ENCODE measurements around the gene TOLLIP.
A peak's percentile ranks its signal among the peaks of the same experiment; 100 is the strongest.
"Not testable (repeated sequence)": the region's sequence is repeated elsewhere in the genome, so short reads cannot be mapped to it uniquely, and the experiment has no call there.

Gene TOLLIP

DNA sequence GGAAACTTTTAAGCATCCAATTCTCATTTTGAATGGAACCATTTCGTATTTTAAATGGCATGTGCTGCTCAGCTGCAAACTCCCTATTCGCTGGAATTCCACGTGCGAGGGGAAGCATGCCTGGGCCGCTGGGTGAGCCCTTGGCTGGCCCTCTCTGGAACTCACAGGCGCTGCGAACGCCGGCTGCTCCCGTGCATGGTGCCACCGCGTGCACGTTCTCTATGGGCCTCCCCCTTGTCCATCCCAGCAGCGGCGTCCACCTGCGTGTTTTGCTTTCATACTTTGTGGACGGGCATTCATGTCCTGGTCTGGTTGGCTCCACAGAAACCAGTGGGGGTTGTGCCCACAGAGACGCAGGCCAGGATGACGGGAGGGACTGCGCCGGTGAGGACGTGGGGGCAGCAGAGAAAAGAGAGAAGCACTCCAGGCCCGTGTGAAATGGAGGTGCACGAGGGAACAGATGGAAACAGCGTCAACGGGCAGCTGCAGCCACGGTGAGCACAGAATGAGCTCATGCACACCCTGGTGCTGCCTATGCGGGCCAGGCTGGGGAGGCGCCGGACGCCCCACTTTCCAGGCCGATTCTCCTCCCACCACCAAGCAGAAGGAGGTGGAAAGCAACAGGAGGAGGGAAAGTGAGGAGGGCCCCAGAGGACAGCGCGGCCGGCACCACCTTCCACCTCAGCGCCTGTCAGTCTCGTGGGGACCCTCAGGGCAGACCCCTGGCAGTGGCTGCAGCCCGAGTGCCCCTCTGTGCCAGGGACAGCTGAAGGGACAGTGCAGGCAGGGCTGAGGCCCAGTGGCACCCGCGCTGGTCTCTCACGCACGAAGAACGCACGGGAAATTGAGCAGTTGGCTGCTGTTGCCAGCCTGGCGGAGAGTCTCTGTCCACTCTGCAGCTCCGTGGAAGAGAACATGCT is 29.1 kb downstream of the TOLLIP start:
- no peak for DNase-seq

DNA sequence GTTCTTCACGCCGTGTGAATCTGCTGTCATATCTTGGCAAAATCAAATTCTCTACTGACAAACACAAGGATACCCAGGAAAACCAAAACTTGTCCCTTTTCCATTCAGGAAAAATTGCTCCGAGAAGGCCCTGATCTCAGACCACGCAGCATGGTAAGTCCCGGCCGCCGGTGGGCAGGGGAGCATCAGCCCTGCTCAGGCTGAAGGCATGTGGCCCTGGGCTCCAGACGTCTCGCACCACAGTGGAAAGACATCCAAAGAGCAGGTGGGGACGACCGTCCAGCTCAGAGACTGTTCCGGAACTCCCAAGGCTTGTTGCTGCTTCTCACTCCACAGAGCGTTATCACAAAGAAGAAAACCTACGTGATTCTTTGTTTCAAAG is 29.8 kb downstream of the TOLLIP start:
- no peak for DNase-seq

- DNase-seq: no peak
Observed at GRCh38 chr11:1278766-1279673, 30.4 kb downstream of the TOLLIP start.

DNA sequence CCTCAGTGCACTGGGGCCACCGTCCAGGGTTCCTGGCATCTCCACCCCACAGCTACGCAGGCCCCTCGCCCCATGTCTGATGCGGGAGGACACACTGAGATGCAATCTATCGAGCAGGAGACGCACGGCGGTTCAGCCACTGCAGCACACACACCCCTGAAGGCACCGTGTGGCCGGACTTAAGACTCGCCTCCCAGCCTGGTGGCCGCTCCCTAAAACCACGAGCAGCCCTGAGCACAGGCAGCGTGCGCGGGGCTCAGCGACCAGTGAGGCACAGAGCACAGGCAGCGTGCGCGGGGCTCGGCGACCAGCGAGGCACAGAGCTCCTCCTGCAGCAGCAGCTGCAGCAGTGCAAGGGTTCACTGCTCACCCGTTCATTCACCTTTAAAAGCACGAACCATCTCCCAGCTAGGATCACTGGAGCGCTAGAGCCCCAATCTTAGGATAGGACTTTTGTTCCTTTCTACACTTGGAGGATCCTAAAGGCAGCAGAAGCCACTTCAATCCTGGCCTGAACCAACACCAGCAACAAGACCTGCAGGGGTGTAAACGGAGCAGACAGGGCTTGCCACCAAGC is 31.4 kb downstream of the TOLLIP start:
- no peak for DNase-seq

DNA sequence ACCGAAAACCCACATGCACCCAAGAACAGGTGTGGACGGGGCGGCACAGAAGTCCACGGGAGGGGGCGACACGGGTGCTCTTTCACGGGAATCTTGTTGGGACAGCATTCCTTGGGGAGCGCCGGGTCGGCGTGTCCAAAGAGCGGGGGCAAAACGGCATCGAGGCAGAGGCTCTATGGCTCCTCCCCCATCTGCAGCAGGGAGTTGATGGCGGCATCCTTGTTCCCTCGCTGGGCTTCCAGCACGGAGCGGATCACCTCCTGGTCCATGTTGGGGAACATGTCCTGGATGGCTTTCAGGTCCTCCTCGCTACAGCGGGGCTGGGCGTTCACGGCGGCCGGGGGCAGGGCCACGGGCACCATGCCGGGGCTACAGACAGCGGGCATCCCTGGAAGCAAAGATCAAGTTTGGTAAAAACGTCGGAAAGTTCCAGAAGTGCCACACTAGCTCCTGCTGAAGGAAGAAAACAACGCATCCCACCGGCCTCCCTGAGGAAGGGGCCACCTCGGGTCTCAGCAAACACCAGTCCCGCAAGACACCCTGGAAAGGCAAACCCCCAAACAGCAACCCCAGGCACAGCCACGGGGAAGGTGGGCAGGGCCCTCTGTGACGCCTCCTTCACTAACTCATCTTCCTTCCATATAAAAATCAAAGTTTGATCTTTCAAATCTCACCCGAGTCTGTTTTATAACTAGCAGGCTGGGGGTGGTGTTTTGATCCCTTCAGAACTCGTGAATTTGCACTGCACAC is 32.4 kb downstream of the TOLLIP start:
- DNase-seq: no peak

DNA sequence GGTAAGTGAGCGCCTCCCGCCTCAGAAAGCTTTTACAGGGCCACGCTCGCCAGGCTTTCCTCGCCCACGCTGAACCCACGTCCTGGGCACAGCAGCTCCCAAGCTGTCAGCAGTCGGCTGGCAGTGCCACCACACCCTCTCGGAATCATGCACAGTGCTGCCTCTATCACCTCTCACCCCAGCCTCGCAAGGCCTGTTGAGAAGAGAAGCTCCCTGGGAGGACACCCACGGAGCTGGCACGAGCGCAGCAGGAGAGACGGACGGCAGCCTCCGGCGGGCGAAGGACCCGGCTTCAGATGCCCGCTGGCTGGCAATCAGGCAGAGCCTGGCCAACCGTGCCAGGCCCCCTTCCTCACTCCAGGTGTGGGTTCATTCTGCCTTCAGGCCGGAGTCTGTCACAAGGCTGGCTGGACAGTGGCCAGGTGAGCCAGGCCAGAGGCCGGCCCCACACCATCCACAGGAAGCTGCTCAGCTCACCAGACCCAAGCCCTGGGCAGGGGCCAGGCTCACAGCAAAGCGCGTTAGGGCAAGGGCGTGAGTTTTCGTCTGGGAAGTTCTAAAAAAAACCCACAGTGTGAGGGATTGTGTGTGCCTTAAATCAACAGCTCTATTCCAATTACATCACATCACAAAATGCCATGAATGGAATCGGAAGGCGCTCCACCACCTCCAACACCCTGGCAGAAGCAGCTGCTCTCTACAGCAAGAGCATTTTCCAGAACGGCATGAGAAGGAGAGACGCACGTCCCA is 33.2 kb downstream of the TOLLIP start:
- no peak for DNase-seq

GRCh38 chr11:1275021-1275420 is 34.4 kb downstream of the TOLLIP start:
- no peak for DNase-seq

GRCh38 chr11:1274501-1274900 is 34.9 kb downstream of the TOLLIP start:
- no peak for DNase-seq

GRCh38 chr11:1272531-1272930 is 36.9 kb downstream of the TOLLIP start:
- no peak for DNase-seq

DNA sequence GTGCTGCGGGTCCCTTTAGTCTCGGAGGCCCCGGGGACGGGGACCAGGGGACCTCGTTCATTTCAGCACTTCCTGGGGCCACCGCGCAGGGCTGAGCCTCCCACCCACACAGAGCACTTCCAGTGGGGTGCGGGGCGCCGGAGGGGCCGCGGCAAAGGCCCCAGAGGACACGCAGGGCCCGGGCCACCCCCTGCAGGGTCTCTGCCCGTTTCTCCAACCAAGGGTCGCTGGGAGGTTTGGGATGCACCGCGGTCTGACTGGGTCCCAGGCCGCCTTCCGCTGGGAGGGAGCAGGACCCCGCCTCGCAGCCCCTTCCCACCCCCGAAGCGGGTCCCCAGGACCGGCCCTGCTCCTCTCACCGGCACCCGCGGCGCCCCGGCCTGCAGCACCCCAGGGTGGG is 37.5 kb downstream of the TOLLIP start:
- DNase-seq: no peak

- no peak for DNase-seq
Observed at GRCh38 chr11:1271406-1271805, 38.0 kb downstream of the TOLLIP start.

DNA sequence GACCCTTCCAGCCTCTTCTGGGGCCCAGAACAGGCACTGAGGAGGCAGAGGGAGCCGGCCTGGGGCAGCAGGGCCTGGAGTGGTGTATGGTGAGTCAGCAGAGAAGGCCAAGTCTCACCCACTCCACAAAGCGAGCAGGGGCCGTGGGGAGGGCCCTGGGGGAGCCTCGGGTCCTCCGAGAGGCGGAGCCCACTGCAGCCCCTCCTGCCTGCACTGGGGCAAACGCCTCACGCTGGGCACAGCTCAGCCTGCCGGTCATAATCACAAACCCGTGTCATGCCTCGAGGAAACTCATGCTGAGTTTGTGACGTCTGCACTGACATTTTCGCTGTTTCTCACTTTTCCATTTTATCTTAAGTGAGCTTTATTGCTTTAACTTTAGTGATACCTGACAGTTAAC is 38.4 kb downstream of the TOLLIP start:
- DNase-seq: no peak

DNA sequence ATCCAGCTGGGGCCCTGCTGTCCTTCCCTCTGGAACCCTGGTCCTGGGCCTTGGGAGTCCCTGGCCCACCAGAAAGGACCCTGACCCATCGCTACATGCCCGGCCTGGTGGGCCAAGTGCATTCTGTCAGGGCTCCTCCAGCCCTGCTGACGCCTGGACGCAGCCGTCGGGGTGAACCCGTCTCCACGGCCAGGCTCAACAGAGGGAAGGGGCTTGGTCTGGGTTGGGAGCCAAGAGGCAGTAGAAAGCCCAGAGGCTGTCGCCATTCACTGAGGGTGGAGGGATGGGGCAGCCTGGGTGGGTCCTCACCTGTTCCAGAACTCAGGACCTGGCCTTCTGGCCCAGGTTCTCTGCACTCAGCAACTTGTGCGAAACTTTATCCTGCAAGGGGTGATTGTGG is 39.0 kb downstream of the TOLLIP start:
- DNase-seq: no peak

- DNase-seq: no peak
Observed at GRCh38 chr11:1269957-1270356, 39.5 kb downstream of the TOLLIP start.

DNA sequence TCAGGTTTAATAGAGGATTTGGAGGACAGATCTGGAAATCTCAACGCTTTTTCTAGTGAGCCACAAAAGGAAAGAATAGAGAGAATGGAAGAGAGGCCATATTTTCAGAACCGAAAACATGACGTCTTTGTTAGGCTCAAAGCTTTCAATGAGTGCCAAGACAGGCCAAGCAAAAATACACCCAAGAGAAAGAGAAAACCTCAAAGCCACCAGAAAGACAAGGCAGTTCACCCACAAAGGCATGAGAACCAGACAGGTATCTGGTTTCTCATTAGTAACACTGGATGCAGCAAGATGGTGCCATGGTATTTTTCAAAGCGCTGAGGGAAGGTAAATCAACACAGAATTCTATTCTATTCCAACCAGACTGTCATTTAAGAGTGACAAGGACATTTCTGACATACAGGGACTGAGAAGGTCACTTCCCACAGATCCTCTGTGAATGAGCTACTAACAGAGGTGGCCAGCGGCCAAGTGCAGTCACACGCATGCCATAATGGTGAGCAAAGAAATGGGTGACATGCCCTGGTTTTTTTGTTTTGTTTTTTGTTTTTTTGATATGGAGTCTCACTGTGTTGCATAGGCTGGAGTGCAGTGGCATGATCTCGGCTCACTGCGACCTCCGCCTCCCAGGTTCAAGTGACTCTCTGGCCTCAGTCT is 41.9 kb downstream of the TOLLIP start:
- no peak for DNase-seq

DNA sequence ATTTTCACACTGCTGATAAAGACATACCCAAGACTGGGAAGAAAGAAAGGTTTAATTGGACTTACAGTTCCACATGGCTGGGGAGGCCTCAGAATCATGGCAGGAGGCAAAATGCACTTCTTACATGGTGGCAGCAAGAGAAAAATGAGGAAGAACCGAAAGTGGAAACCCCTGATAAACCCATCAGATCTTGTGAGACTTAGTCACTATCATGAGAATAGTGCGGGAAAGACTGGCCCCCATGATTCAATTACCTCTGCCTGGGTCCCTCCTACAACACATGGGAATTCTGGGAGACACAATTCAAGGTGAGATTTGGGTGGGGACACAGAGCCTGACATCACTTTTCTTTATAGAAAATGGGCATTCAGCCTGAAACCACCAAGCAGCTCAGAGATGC is 42.5 kb downstream of the TOLLIP start:
- DNase-seq: peak; percentile 41 to 65

- DNase-seq: not testable (repeated sequence)
Observed at GRCh38 chr11:1265480-1265879, 44.0 kb downstream of the TOLLIP start.

GRCh38 chr11:1264444-1264843 is 45.0 kb downstream of the TOLLIP start:
- peak; percentile 74 to 84 for DNase-seq

- peak; percentile 3 to 25 for DNase-seq
Observed at GRCh38 chr11:1263010-1263409, 46.4 kb downstream of the TOLLIP start.

- peak; percentile 81 for DNase-seq
Observed at GRCh38 chr11:1262172-1263006, 47.0 kb downstream of the TOLLIP start.
